Aorta (tissue), 5 donors: ENCODE data around the gene CIDEC. TPM values are rescaled to one million over a fixed set of nuclear protein-coding genes. Genes with fewer than 3 reads are reported as not detected.
A peak's percentile ranks its signal among the peaks of the same experiment; 100 is the strongest.
"Not testable (repeated sequence)": the region's sequence is repeated elsewhere in the genome, so short reads cannot be mapped to it uniquely, and the experiment has no call there.

Experiments
- ATAC-seq: fragments of 200-7000 bp; cut with Tn5 transposase; one replicate; pipeline ENCODE4 v1.9.1; 2022; ENCODE audit warnings: moderate library complexity; ENCODE audit not compliant: low FRiP score
- DNase-seq, 2 donors: peaks; one replicate each; pipeline ENCODE4 v3.0.0-alpha.2; 2020
- H3K27ac ChIP-seq, 2 donors: one replicate each; pipeline ENCODE4 v1.5.1; 2013; ENCODE audit warnings: low read length in 2 of 2, mild to moderate bottlenecking in 2 of 2, moderate library complexity in 2 of 2, control low read depth in 1 of 2, inconsistent platforms in 1 of 2, low read depth in 1 of 2
- H3K27me3 ChIP-seq, 2 donors: one replicate each; pipeline ENCODE4 v1.6.1; 2013; ENCODE audit warnings: control low read depth in 1 of 2, low read length in 1 of 2, mild to moderate bottlenecking in 1 of 2, moderate library complexity in 1 of 2; ENCODE audit not compliant: insufficient read depth in 2 of 2, control insufficient read depth in 1 of 2
- H3K36me3 ChIP-seq, 2 donors: one replicate each; pipeline ENCODE4 v1.6.1; 2013; ENCODE audit warnings: control low read depth in 1 of 2, low read length in 1 of 2, mild to moderate bottlenecking in 1 of 2; ENCODE audit not compliant: insufficient read depth in 2 of 2, control insufficient read depth in 1 of 2
- H3K4me1 ChIP-seq, 2 donors: one replicate each; pipeline ENCODE4 v1.6.1; 2013; ENCODE audit warnings: low read length in 2 of 2, control low read depth in 1 of 2, mild to moderate bottlenecking in 1 of 2, moderate library complexity in 1 of 2; ENCODE audit not compliant: insufficient read depth in 2 of 2, control insufficient read depth in 1 of 2
- H3K4me3 ChIP-seq, 2 donors: one replicate each; pipeline ENCODE4 v1.5.1; 2013; ENCODE audit warnings: low read length in 2 of 2, control low read depth in 1 of 2, mild to moderate bottlenecking in 1 of 2
- H3K9me3 ChIP-seq: one replicate; pipeline ENCODE4 v1.6.1; 2013; ENCODE audit warnings: mild to moderate bottlenecking, low read length; ENCODE audit not compliant: control insufficient read depth
- WGBS, 2 donors: extraction: QIAGEN DNeasy Blood & Tissue Kit; methylation state at CpG; one replicate each; pipeline ENCODE4 v1.1.7; 2013; 5-methylcytosine and 5-hydroxymethylcytosine counted together
- intact Hi-C, 2 donors: fragments of 100-400 bp; cut with DNase I; formaldehyde crosslinking; loops; one replicate each; pipeline versions ENCODE4 v1.14.2 to v1.15.0; 2022
- polyA plus RNA-seq, 2 donors: library from polyadenylated mRNA; stranded (reverse); fragments of 200-250 nt; gene quantifications; one replicate each; pipeline ENCODE4 v1.2.3, GENCODE V29; 2013
- total RNA-seq, 2 donors: library from RNA; stranded (reverse); fragmentation: NEBNext Ultra II Directional; extraction: Animal tissue kit (Norgen Biotek cat#: 25700); gene quantifications; one replicate each; pipeline ENCODE4 v1.2.1, GENCODE V29; 2021
- donor health status: healthy with polysubstance abuse.
- donor health status: Bipolar disorder and iron deficiency.
- donor health status: DM: no; HTN: no; CAD: no.
- donor health status: DM: no; HTN: no; CAD: no.
- donor health status: DM: yes; HTN: yes; CAD: no.

The CIDEC gene
- total and polyA plus RNA-seq, 4 donors: 0.87 to 75.3 (median 1.1) TPM; not detected in 1

DNA sequence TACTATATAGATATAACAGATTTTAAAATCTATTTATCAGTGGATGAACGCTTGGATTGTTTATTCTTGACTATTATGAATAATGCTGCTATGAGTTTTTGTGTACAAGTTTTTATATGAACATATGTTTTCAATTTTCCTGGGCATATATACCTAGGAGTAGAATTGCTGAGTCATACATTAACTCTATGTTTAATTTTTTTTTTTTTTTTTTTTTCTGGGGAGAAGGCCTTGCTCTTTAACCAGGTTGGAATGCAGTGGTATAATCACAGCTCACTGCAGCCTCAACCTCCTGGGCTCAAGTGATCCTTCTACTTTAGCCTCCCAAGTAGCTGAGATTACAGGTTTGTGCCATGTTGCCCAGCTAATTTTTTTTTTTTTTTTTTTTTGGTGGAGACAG is 9.1 kb downstream of the CIDEC start:
- no peak for DNase-seq
- H3K27me3 ChIP-seq: no peaks in the 10 kb centered on the region
- ATAC-seq: no peak
- no peaks in the 10 kb centered on the region for H3K36me3 ChIP-seq
- intact Hi-C loops: no loop called here
- no peak overlapping the region for H3K27ac ChIP-seq
- no peak overlapping the region for H3K4me3 ChIP-seq
- H3K9me3 ChIP-seq: no peaks in the 10 kb centered on the region
- 44 to 92% methylated on average over 1 of the region's 1 CpG for WGBS, 2 donors
- H3K4me1 ChIP-seq: no peaks in the 10 kb centered on the region

DNA sequence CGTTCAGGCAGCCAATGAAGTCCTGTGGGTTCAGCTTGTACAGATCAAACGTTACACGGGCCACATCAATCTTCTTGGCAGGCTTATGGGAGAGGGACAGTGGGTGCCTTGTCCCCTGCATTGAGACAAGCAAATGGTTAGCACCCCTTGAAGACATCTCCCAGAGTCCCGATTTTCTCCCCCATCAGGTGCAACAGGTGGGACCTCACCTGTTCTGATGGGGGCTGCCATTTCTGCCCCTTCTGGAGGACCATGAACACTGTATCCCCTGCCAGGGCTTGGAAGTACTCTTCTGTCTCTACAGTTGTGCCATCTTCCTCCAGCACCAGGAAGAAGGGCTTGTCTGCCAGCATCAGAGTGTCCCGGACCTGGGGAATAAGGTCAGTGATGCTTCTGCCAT is 10.1 kb downstream of the CIDEC start:
- Histone ChIP-seq H3K27ac (no peak overlapping the region), H3K27me3 (no peaks in the 10 kb centered on the region), H3K36me3 (no peaks in the 10 kb centered on the region), H3K4me3 (no peak overlapping the region), H3K4me1 (no peaks in the 10 kb centered on the region), H3K9me3 (no peaks in the 10 kb centered on the region)
- no peak for DNase-seq
- intact Hi-C loops: no loop called here
- WGBS, 2 donors: 71 to 76% methylated on average over 5 of the region's 5 CpGs
- no peak for ATAC-seq

GRCh38 chr3:9867106-9867505 is 12.9 kb downstream of the CIDEC start:
- no peaks in the 10 kb centered on the region for H3K27me3 ChIP-seq
- no peak for ATAC-seq
- WGBS, 2 donors: 92 to 96% methylated on average over 12 of the region's 12 CpGs
- DNase-seq: no peak
- H3K4me3 ChIP-seq: no peak overlapping the region
- no peaks in the 10 kb centered on the region for H3K9me3 ChIP-seq
- H3K36me3 ChIP-seq: no peaks in the 10 kb centered on the region
- intact Hi-C loops: no loop called here
- peak overlapping the region in 1 of 2 donors; percentile 66 for H3K27ac ChIP-seq
- no peaks in the 10 kb centered on the region for H3K4me1 ChIP-seq

GRCh38 chr3:9866639-9867038 is 13.4 kb downstream of the CIDEC start:
- no peaks in the 10 kb centered on the region for H3K36me3 ChIP-seq
- no peak overlapping the region for H3K4me3 ChIP-seq
- no peaks in the 10 kb centered on the region for H3K4me1 ChIP-seq
- intact Hi-C loops: no loop called here
- H3K9me3 ChIP-seq: no peaks in the 10 kb centered on the region
- peak overlapping the region; percentile 51 to 66 for H3K27ac ChIP-seq
- ATAC-seq (no peak), DNase-seq (peak; percentile 57 to 77)
- no peaks in the 10 kb centered on the region for H3K27me3 ChIP-seq
- WGBS, 2 donors: 51% methylated on average over 8 of the region's 8 CpGs

DNA sequence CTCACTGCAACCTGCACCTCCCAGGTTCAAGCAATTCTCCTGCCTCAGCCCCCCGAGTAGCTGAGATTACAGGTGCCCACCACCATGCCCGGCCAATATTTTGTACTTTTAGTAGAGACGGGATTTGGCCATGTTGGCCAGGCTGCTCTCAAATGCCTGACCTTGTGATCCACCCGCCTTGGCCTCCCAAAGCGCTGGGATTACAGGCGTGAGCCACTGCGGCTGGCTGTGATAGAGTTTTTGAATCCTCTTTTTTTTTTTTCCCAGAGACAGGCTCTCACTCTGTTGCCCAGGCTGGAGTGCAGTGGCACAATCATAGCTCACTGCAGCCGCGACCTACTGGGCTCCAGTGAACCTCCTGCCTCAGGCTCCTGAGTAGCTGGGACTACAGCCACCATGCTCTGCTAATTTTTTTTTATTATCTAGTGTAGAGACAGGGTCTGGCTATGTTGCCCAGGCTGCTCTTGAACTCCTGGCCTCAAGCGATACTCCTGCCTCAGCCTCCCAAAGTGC is 14.9 kb downstream of the CIDEC start:
- ATAC-seq, H3K4me1 ChIP-seq, H3K4me3 ChIP-seq, intact Hi-C loops, H3K27me3 ChIP-seq, H3K27ac ChIP-seq, H3K36me3 ChIP-seq, H3K9me3 ChIP-seq: not testable (repeated sequence)
- DNase-seq: peak in 1 of 2 donors; percentile 53
- 90 to 94% methylated on average over 10 of the region's 10 CpGs for WGBS, 2 donors

DNA sequence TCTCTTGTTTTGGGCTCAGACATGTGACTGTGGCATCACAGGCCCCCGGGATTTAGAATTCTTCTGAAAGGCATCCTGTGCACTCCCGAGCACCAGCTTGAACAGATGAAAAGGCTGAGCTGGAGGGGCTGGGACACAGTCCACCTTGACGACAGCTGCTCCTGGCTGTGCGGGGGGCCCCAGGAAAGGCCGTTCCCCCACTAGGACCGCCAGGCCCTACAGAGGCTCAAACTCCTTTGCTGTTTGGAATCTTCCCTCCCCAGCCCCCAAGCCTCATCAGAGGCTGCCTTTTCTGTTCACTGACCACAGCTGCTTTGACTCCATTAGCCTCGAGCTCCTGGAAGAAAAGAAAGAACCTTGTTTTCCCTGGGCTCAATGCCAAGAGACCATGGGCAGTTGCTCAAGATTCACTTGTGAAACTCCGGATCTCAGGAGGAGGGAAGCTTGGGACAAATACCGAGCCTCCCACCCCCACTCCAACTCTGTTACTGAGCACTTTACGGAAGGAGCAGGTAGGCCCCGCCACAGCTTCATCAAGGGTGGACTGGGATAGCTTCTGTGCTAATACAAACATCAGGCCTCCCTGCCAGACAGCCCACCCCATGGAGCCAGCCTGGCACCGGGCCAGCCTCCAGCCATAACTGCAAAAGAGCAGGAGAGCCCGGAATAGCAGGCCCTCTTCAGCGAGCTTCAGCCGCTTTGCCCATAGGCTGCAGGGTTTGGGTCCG is 15.7 kb downstream of the CIDEC start:
- no peak overlapping the region for H3K27ac ChIP-seq
- no peaks in the 10 kb centered on the region for H3K9me3 ChIP-seq
- no peak for ATAC-seq
- no peaks in the 10 kb centered on the region for H3K36me3 ChIP-seq
- no peaks in the 10 kb centered on the region for H3K27me3 ChIP-seq
- H3K4me3 ChIP-seq: no peak overlapping the region
- intact Hi-C loops: no loop called here
- H3K4me1 ChIP-seq: no peaks in the 10 kb centered on the region
- DNase-seq: peak; percentile 69 to 85
- 31 to 39% methylated on average over 16 of the region's 16 CpGs for WGBS, 2 donors

DNA sequence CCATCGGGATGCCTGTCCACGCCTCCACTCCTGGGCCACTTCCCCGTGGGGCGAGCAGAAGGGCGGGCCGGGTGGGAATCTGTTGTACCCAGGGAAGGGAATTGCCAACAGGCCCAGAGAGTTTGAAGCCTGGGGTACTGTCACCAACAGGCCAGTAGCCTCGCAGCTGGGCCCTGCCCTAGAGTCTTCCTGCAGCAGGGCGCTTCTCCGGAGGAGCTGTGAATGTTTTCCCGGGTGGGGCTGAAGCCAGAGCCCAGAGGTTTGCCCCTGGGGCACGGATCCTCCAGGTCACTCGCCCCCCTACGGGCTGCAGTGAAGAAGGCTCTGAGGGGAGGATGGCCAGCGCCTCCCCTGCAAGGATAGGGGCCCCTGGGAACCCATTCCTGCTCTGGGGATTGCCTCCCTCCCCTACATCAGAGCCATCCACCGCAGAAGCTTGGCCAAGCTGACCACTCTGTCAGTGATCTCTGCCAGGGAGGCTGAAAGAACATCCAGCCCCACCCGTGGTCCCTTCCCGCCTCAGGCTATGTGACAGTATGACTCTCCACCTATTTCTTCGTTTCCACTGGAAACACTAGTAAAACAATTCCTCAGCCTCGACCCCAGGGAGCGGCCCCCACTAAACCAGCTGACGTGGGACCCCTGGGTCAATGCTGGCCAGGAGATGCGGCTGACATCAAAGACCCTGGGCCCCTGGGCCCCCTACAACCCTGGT is 16.8 kb downstream of the CIDEC start:
- intact Hi-C loops: no loop called here

GRCh38 chr3:9862391-9863057 is 17.5 kb downstream of the CIDEC start:
- ATAC-seq (peak; percentile 85), DNase-seq (peak; percentile 68 to 82)
- intact Hi-C loops: no loop called here
- Histone ChIP-seq H3K4me1 (no peaks in the 10 kb centered on the region), H3K9me3 (no peaks in the 10 kb centered on the region), H3K36me3 (no peaks in the 10 kb centered on the region), H3K27me3 (no peaks in the 10 kb centered on the region), H3K27ac (no peak overlapping the region), H3K4me3 (no peak overlapping the region)
- WGBS, 2 donors: 43 to 46% methylated on average over 33 to 45 of the region's 45 CpGs

More for the DNA sequence above, 16.8 kb downstream of the CIDEC start:
- no peak overlapping the region for H3K4me3 ChIP-seq
- no peak for ATAC-seq
- H3K27ac ChIP-seq: no peak overlapping the region
- H3K36me3 ChIP-seq: no peaks in the 10 kb centered on the region
- WGBS, 2 donors: 83 to 85% methylated on average over 21 to 22 of the region's 22 CpGs
- no peaks in the 10 kb centered on the region for H3K27me3 ChIP-seq
- no peaks in the 10 kb centered on the region for H3K9me3 ChIP-seq
- DNase-seq: peak in 1 of 2 donors; percentile 54
- H3K4me1 ChIP-seq: no peaks in the 10 kb centered on the region
